HG03460 (cell line): Measurements from ENCODE around the gene BSCL2.
"Not testable (repeated sequence)": the region's sequence is repeated elsewhere in the genome, so short reads cannot be mapped to it uniquely, and the experiment has no call there.

ENCODE experiments used
- ATAC-seq: cut with Tn5 transposase; IDR thresholded peaks from one replicate; pipeline ENCODE4 v1.9.1; 2021; ENCODE audit not compliant: unreplicated experiment

Gene BSCL2

GRCh38 chr11:62719302-62719978 lies 12.2 kb upstream of the BSCL2 start:
- ATAC-seq: no peak

- ATAC-seq: no peak
Observed at GRCh38 chr11:62716816-62717215, 9.6 kb upstream of the BSCL2 start.

GRCh38 chr11:62716206-62716605 lies 9.0 kb upstream of the BSCL2 start:
- ATAC-seq: no peak

GRCh38 chr11:62715150-62716130 lies 8.2 kb upstream of the BSCL2 start:
- ATAC-seq: no peak

GRCh38 chr11:62713343-62713742 lies 6.1 kb upstream of the BSCL2 start:
- no peak for ATAC-seq

- no peak for ATAC-seq
Observed at GRCh38 chr11:62712861-62713260, 5.6 kb upstream of the BSCL2 start.

- ATAC-seq: no peak
Observed at GRCh38 chr11:62712276-62712812, 5.1 kb upstream of the BSCL2 start.

- ATAC-seq: no peak
Observed at GRCh38 chr11:62710001-62710345, 2.7 kb upstream of the BSCL2 start.

GRCh38 chr11:62709247-62710000 lies 2.2 kb upstream of the BSCL2 start:
- peak; percentile 67 for ATAC-seq

GRCh38 chr11:62708793-62709192 lies 1.6 kb upstream of the BSCL2 start:
- peak; percentile 4 for ATAC-seq

GRCh38 chr11:62708392-62708791 lies 1.2 kb upstream of the BSCL2 start:
- no peak for ATAC-seq

- no peak for ATAC-seq
Observed at GRCh38 chr11:62706850-62707247, 375 bp downstream of the BSCL2 start.

GRCh38 chr11:62705880-62706849 lies 1.1 kb downstream of the BSCL2 start:
- ATAC-seq: peak; percentile 50

GRCh38 chr11:62705413-62705812 lies 1.8 kb downstream of the BSCL2 start:
- ATAC-seq: no peak

- not testable (repeated sequence) for ATAC-seq
Observed at GRCh38 chr11:62703921-62704320, 3.3 kb downstream of the BSCL2 start.

GRCh38 chr11:62702246-62702645 lies 5.0 kb downstream of the BSCL2 start:
- ATAC-seq: no peak

GRCh38 chr11:62694455-62695167 lies 12.6 kb downstream of the BSCL2 start:
- ATAC-seq: no peak

GRCh38 chr11:62693624-62694023 lies 13.6 kb downstream of the BSCL2 start:
- not testable (repeated sequence) for ATAC-seq

GRCh38 chr11:62689421-62690183 lies 17.6 kb downstream of the BSCL2 start, which contains the start of gene LRRN4CL:
Gene LRRN4CL (minus strand): TSS chr11:62689530. CDS start chr11:62688508, 1,022 bp downstream.
- no peak for ATAC-seq
